Neuronal stem cell (in vitro differentiated cells): ENCODE measurements around the gene MAPKAPK3. TPM values are rescaled to one million over a fixed set of nuclear protein-coding genes. Genes with fewer than 3 reads are reported as not detected.

Source experiments
- DNase-seq: peaks from one replicate; pipeline ENCODE4 v3.0.0-alpha.2; 2013; ENCODE audit warnings: low spot score
- H2AFZ ChIP-seq: one replicate; pipeline ENCODE4 v1.6.1; 2013; ENCODE audit warnings: mild to moderate bottlenecking, low read length, inconsistent platforms
- H2AK5ac ChIP-seq: 2 replicates; pipeline ENCODE4 v1.6.1; 2013; ENCODE audit warnings: low read depth, mild to moderate bottlenecking, inconsistent platforms, low read length, moderate library complexity, mixed read lengths
- H2BK120ac ChIP-seq: 2 replicates; pipeline ENCODE4 v1.6.1; 2013; ENCODE audit warnings: low read depth, mild to moderate bottlenecking, inconsistent platforms, low read length, moderate library complexity, mixed read lengths
- H2BK12ac ChIP-seq: one replicate; pipeline ENCODE4 v1.6.1; 2013; ENCODE audit warnings: low read length, inconsistent platforms
- H2BK15ac ChIP-seq: 2 replicates; pipeline ENCODE4 v1.6.1; 2013; ENCODE audit warnings: mild to moderate bottlenecking, low read length, inconsistent platforms, mixed read lengths
- H2BK5ac ChIP-seq: one replicate; pipeline ENCODE4 v1.6.1; 2013; ENCODE audit warnings: inconsistent platforms, mild to moderate bottlenecking, low read length, moderate library complexity
- H3K14ac ChIP-seq: one replicate; pipeline ENCODE4 v1.6.1; 2013; ENCODE audit warnings: low read length, inconsistent platforms
- H3K18ac ChIP-seq: 2 replicates; pipeline ENCODE4 v1.6.1; 2013; ENCODE audit warnings: low read length, inconsistent platforms
- H3K23ac ChIP-seq: 2 replicates; pipeline ENCODE4 v1.6.1; 2013; ENCODE audit warnings: low read depth, mild to moderate bottlenecking, mixed read lengths, low read length, inconsistent platforms; ENCODE audit not compliant: poor library complexity
- H3K27ac ChIP-seq: replicated peaks from 3 replicates; pipeline ENCODE4 v1.5.1; 2013; ENCODE audit warnings: low read length, inconsistent platforms
- H3K27me3 ChIP-seq, 3 experiments: 2 replicates each; pipeline ENCODE4 v1.6.1; 2013; ENCODE audit warnings: low read length in 3 of 3, mild to moderate bottlenecking in 2 of 3, inconsistent platforms in 1 of 3, low read depth in 1 of 3, mixed read lengths in 1 of 3, moderate library complexity in 1 of 3; ENCODE audit not compliant: control insufficient read depth in 3 of 3, insufficient read depth in 3 of 3
- H3K36me3 ChIP-seq, 2 donors: replicated peaks in 1 of 2; 2 replicates each; pipeline ENCODE4 v1.6.1; 2013; ENCODE audit warnings: low read length in 2 of 2; ENCODE audit not compliant: control insufficient read depth in 2 of 2, insufficient read depth in 2 of 2
- H3K4ac ChIP-seq: 2 replicates; pipeline ENCODE4 v1.6.1; 2013; ENCODE audit warnings: inconsistent platforms, mild to moderate bottlenecking, low read length, moderate library complexity
- H3K4me1 ChIP-seq, 2 donors: 1 replicate in 1 of 2; 2 replicates in 1 of 2; pipeline ENCODE4 v1.6.1; 2013; ENCODE audit warnings: low read length in 2 of 2, low read depth in 1 of 2; ENCODE audit not compliant: control insufficient read depth in 2 of 2, insufficient read depth in 1 of 2
- H3K4me2 ChIP-seq: one replicate; pipeline ENCODE4 v1.6.1; 2013; ENCODE audit warnings: mild to moderate bottlenecking, low read length, inconsistent platforms; ENCODE audit not compliant: insufficient read depth, poor library complexity, severe bottlenecking
- H3K4me3 ChIP-seq, 2 donors: 2 replicates each; pipeline ENCODE4 v1.5.1; 2013; ENCODE audit warnings: low read length in 2 of 2, mild to moderate bottlenecking in 2 of 2, inconsistent platforms in 1 of 2, moderate library complexity in 1 of 2
- H3K79me1 ChIP-seq: one replicate; pipeline ENCODE4 v1.6.1; 2013; ENCODE audit warnings: low read depth, mild to moderate bottlenecking, inconsistent platforms, low read length, moderate library complexity
- H3K9ac ChIP-seq: one replicate; pipeline ENCODE4 v1.6.1; 2013; ENCODE audit warnings: mild to moderate bottlenecking, low read depth, low read length, inconsistent platforms; ENCODE audit not compliant: poor library complexity
- H3K9me3 ChIP-seq, 2 donors: replicated peaks in 1 of 2; 2 replicates each; pipeline versions ENCODE3 to v1.6.1; 2013; ENCODE audit warnings: low read length in 2 of 2, mild to moderate bottlenecking in 2 of 2, inconsistent platforms in 1 of 2, low read depth in 1 of 2, mixed read lengths in 1 of 2, moderate library complexity in 1 of 2; ENCODE audit not compliant: control insufficient read depth in 2 of 2, insufficient read depth in 1 of 2
- H4K8ac ChIP-seq: one replicate; pipeline ENCODE4 v1.6.1; 2013; ENCODE audit warnings: low read depth, mild to moderate bottlenecking, inconsistent platforms, low read length, moderate library complexity
- H4K91ac ChIP-seq: one replicate; pipeline ENCODE4 v1.6.1; 2013; ENCODE audit warnings: low read length, low read depth, mild to moderate bottlenecking, inconsistent platforms; ENCODE audit not compliant: poor library complexity
- WGBS, 2 donors: extraction: QIAGEN DNeasy Blood & Tissue Kit; methylation state at CpG; one replicate each; pipeline ENCODE4 v1.1.7; 2013; ENCODE audit warnings: missing lambda C conversion rate in 2 of 2, mixed read lengths in 1 of 2; ENCODE audit not compliant: insufficient read length in 2 of 2, insufficient replicate concordance in 1 of 2; ENCODE audit errors: extremely low coverage in 2 of 2; 5-methylcytosine and 5-hydroxymethylcytosine counted together
- small RNA-seq: library from polyadenylated mRNA; stranded (forward); fragments of <200 nt; extraction: miRNeasy Mini kit (QIAGEN cat#:217004); gene quantifications from one replicate; pipeline ENCODE3, GENCODE V24; 2013; ENCODE audit not compliant: insufficient read depth

Gene MAPKAPK3

DNA sequence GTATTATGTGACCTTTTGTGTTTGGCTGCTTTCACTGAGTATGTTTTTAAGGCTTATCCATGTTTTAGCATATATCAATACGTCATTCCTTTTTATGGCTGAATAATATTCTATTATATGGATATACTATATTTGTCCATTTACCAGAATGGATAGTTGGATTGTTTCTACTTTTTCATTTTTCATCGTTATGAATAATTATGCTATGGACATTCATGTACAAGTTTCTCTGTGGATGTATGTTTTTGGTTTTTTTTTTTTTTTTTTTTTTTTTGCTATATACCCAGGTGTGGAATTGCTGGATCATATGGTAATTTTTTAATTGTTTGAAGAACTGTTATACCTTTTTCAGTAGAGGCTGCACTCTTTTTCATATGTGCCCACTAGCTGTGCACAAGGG is 81.3 kb downstream of the MAPKAPK3 start:
- Histone ChIP-seq H4K8ac (no peak overlapping the region), H3K79me1 (no peaks in the 10 kb centered on the region), H3K4ac (no peak overlapping the region), H3K18ac (no peak overlapping the region), H2BK5ac (no peak overlapping the region), H3K9me3 (peaks cover 0 to 2% of the 10 kb centered on the region in 2 donors), H2BK15ac (no peak overlapping the region), H3K4me1 (no peaks in the 10 kb centered on the region), H3K36me3 (no peaks in the 10 kb centered on the region), H2BK12ac (no peak overlapping the region), H3K23ac (no peak overlapping the region), H2BK120ac (no peak overlapping the region), H3K14ac (no peak overlapping the region), H3K27ac (no peak overlapping the region), H3K4me2 (no peak overlapping the region), H2AFZ (no peak overlapping the region), H4K91ac (no peak overlapping the region), H2AK5ac (no peak overlapping the region), H3K27me3 (no peaks in the 10 kb centered on the region), H3K9ac (no peak overlapping the region), H3K4me3 (no peak overlapping the region)
- DNase-seq: no peak
- no CpG with 5 or more reads among the region's 2 CpGs for WGBS, 2 donors

Small RNA genes within 50 kb of the gene (small RNA-seq; reads per million reads assigned to genes)
- gene MIR4787 (75.7 reads per million, percentile 95 among the genes with 10 or more reads in this experiment), gene PPIAP69 (not detected)
